OCI-LY3 (cell line): ENCODE data around the gene EPHB1.

Experiments used
- CTCF ChIP-seq: fragments of 200-600, 300-600 bp; sonication (generic); IDR thresholded peaks from 2 replicates; pipeline ENCODE4 v1.5.1; 2014; ENCODE audit warnings: antibody characterized with exemption, low read length, low read depth
- EZH2phosphoT487 ChIP-seq: fragments of 200-600 bp; shearing (Covaris generic); IDR thresholded peaks from 2 replicates; pipeline ENCODE4 v1.6.1; 2018; ENCODE audit warnings: antibody characterized with exemption, mixed run types, low read depth

- no peak for TF ChIP-seq CTCF
- no peak for TF ChIP-seq EZH2phosphoT487
Measured at GRCh38 chr3:134846911-134847317, 51.9 kb downstream of the EPHB1 start.
